Measurements from ENCODE around the gene RPS10. TPM values are rescaled to one million over a fixed set of nuclear protein-coding genes. Genes with fewer than 3 reads are reported as not detected.

RPS10 gene
- total RNA-seq, 1 experiment from 2014 or later, result 2,129 TPM

GRCh38 chr6:34392497-34393190 is 33.2 kb downstream of the RPS10 start, which contains the start of gene NUDT3:
TSS of gene NUDT3 (minus strand) at chr6:34392669. CDS start at chr6:34392362, 307 bp downstream.
- Histone ChIP-seq H3K4me1 (no peaks in the 10 kb centered on the region), H3K4me3 (peak within 1 kb of the TSS; percentile 89), H3K27ac (peak within 1 kb of the TSS; percentile 79), H3K9me3 (replicated peaks) (peaks cover 3% of the 10 kb centered on the region; the same call in 1 of the 2 replicates), H3K36me3 (no peaks in the 10 kb centered on the region), H3K27me3 (no peaks in the 10 kb centered on the region)
- DNase-seq, result peak; percentile 89 to 93

- Histone ChIP-seq H3K27me3 (no peaks in the 10 kb centered on the region), H3K9me3 (replicated peaks) (peaks cover 3% of the 10 kb centered on the region; the same call in 1 of the 2 replicates), H3K4me1 (no peaks in the 10 kb centered on the region), H3K4me3 (peak overlapping the region; percentile 89), H3K36me3 (no peaks in the 10 kb centered on the region), H3K27ac (peak overlapping the region; percentile 79)
- peak; percentile 68 to 80 for DNase-seq
Measured at GRCh38 chr6:34391786-34392496, 33.9 kb downstream of the RPS10 start.

- Histone ChIP-seq H3K27ac (peak overlapping the region; percentile 79), H3K9me3 (replicated peaks) (peaks cover 1% of the 10 kb centered on the region; the same call in 1 of the 2 replicates), H3K4me3 (peak overlapping the region; percentile 89), H3K36me3 (no peaks in the 10 kb centered on the region), H3K4me1 (no peaks in the 10 kb centered on the region), H3K27me3 (no peaks in the 10 kb centered on the region)
- DNase-seq, result no peak
Measured at GRCh38 chr6:34391473-34391785, 34.4 kb downstream of the RPS10 start.

- Histone ChIP-seq H3K4me3 (peak overlapping the region; percentile 89), H3K27ac (peak overlapping the region; percentile 79), H3K9me3 (replicated peaks) (no peaks in the 10 kb centered on the region), H3K4me1 (no peaks in the 10 kb centered on the region), H3K27me3 (no peaks in the 10 kb centered on the region), H3K36me3 (no peaks in the 10 kb centered on the region)
- peak; percentile 59 to 79 for DNase-seq
Measured at GRCh38 chr6:34390531-34391472, 35.1 kb downstream of the RPS10 start.

GRCh38 chr6:34389034-34389433 is 36.8 kb downstream of the RPS10 start:
- DNase-seq, result no peak
- no peaks in the 10 kb centered on the region for H3K27me3 ChIP-seq
- no peak overlapping the region for H3K4me3 ChIP-seq
- no peaks in the 10 kb centered on the region for H3K9me3 ChIP-seq (replicated peaks)
- no peaks in the 10 kb centered on the region for H3K4me1 ChIP-seq
- no peaks in the 10 kb centered on the region for H3K36me3 ChIP-seq
- no peak overlapping the region for H3K27ac ChIP-seq

DNA sequence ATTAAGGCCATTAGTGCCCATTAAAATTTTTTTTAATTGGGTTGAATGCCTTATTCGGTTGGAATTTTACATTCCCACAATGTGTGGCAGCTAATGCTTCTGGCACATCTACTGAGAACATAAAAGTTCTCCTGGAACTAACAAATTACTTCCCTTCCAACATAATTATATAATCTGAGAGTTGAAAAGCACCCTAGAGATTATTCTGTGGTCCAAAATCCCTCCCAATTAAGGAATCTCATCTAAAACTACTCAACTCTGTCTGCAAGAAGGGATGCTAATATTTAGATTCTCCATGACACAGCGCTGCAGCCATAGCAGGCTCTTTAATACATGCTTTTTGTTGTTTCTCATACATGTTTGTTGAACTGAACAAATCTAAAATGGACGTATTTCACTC is 37.4 kb downstream of the RPS10 start:
- no peaks in the 10 kb centered on the region for H3K9me3 ChIP-seq (replicated peaks)
- DNase-seq, result no peak
- no peaks in the 10 kb centered on the region for H3K36me3 ChIP-seq
- no peaks in the 10 kb centered on the region for H3K27me3 ChIP-seq
- no peaks in the 10 kb centered on the region for H3K4me1 ChIP-seq
- no peak overlapping the region for H3K4me3 ChIP-seq
- H3K27ac ChIP-seq, result no peak overlapping the region

GRCh38 chr6:34386316-34387137 is 39.3 kb downstream of the RPS10 start:
- peak; percentile 12 to 24 for DNase-seq

GRCh38 chr6:34385793-34386195 is 40.1 kb downstream of the RPS10 start:
- no peak overlapping the region for H3K4me3 ChIP-seq
- no peaks in the 10 kb centered on the region for H3K36me3 ChIP-seq
- H3K27me3 ChIP-seq, result no peaks in the 10 kb centered on the region
- no peaks in the 10 kb centered on the region for H3K4me1 ChIP-seq
- no peaks in the 10 kb centered on the region for H3K9me3 ChIP-seq (replicated peaks)
- no peak for DNase-seq
- H3K27ac ChIP-seq, result no peak overlapping the region

More at GRCh38 chr6:34386316-34387137, 39.3 kb downstream of the RPS10 start:
- H3K4me3 ChIP-seq, result no peak overlapping the region
- no peaks in the 10 kb centered on the region for H3K27me3 ChIP-seq
- no peaks in the 10 kb centered on the region for H3K4me1 ChIP-seq
- H3K36me3 ChIP-seq, result no peaks in the 10 kb centered on the region
- no peak overlapping the region for H3K27ac ChIP-seq
- no peaks in the 10 kb centered on the region for H3K9me3 ChIP-seq (replicated peaks)

- DNase-seq, result no peak
- Histone ChIP-seq H3K27ac (no peak overlapping the region), H3K9me3 (replicated peaks) (no peaks in the 10 kb centered on the region)
Measured at GRCh38 chr6:34384321-34385153, 41.3 kb downstream of the RPS10 start.

GRCh38 chr6:34383656-34384320 is 42.1 kb downstream of the RPS10 start:
- no peak for DNase-seq
- no peak overlapping the region for H3K4me3 ChIP-seq
- no peaks in the 10 kb centered on the region for H3K9me3 ChIP-seq (replicated peaks)
- no peak overlapping the region for H3K27ac ChIP-seq
- no peaks in the 10 kb centered on the region for H3K36me3 ChIP-seq
- H3K27me3 ChIP-seq, result no peaks in the 10 kb centered on the region
- H3K4me1 ChIP-seq, result no peaks in the 10 kb centered on the region

More at GRCh38 chr6:34384321-34385153, 41.3 kb downstream of the RPS10 start:
- H3K36me3 ChIP-seq, result no peaks in the 10 kb centered on the region
- no peaks in the 10 kb centered on the region for H3K27me3 ChIP-seq
- H3K4me3 ChIP-seq, result no peak overlapping the region
- H3K4me1 ChIP-seq, result no peaks in the 10 kb centered on the region

DNA sequence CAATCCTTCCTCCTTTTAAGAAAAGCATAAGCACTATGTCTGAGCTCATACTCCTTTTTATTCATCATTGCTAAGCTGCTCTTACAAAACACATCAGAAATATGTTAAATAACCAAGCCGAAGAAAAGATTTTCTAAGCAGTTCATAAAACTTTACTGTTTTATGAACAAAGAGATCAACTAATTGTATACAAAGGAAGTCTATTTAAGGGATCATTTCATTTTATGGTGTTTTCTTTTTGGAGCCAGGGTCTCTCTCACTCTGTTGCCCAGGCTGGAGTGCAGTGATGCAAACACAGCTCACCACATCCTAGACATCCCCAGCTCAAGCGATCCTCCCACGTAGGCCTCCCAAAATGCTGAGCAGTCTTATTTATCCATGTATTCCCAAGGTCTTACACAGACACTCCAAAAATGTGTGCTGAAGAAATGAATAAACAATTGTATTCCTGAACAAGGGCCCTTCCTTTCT is 42.7 kb downstream of the RPS10 start:
- no peaks in the 10 kb centered on the region for H3K27me3 ChIP-seq
- no peak overlapping the region for H3K4me3 ChIP-seq
- no peaks in the 10 kb centered on the region for H3K4me1 ChIP-seq
- no peaks in the 10 kb centered on the region for H3K36me3 ChIP-seq
- H3K27ac ChIP-seq, result no peak overlapping the region
- H3K9me3 ChIP-seq (replicated peaks), result no peaks in the 10 kb centered on the region
- DNase-seq, result no peak

- Histone ChIP-seq H3K4me1 (no peaks in the 10 kb centered on the region), H3K36me3 (no peaks in the 10 kb centered on the region), H3K27me3 (no peaks in the 10 kb centered on the region), H3K4me3 (no peak overlapping the region), H3K9me3 (replicated peaks) (no peaks in the 10 kb centered on the region), H3K27ac (no peak overlapping the region)
- DNase-seq, result no peak
Measured at GRCh38 chr6:34381081-34381480, 44.8 kb downstream of the RPS10 start.

DNA sequence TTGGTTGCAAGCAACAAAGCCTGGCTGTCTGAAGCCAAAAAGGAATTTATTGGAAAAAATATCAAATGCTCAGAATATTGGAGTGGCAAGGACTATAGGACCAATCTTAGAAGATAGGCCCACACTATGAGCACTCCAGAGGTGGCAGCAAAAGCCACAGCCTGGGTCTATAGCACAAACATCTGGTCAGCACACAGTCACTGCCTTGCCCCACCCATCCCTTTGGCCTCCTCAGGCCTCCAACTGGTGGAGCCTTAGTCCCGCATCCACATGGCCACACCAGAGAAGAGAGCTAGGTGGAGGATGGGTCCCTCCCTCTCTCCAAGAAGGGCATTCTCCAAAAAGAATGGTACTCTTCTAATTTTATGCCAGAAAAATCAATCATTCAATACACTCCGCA is 47.4 kb downstream of the RPS10 start:
- DNase-seq, result no peak
- no peaks in the 10 kb centered on the region for H3K36me3 ChIP-seq
- no peaks in the 10 kb centered on the region for H3K4me1 ChIP-seq
- H3K4me3 ChIP-seq, result no peak overlapping the region
- H3K27ac ChIP-seq, result no peak overlapping the region
- H3K27me3 ChIP-seq, result no peaks in the 10 kb centered on the region
- H3K9me3 ChIP-seq (replicated peaks), result no peaks in the 10 kb centered on the region

All from SJCRH30 (cell line).